CD4-positive, alpha-beta T cell treated with Interleukin-1 beta for 1 hour (primary cell): ENCODE measurements around the gene RALB.
"Not testable (repeated sequence)": the region's sequence is repeated elsewhere in the genome, so short reads cannot be mapped to it uniquely, and the experiment has no call there.

ENCODE experiments used
- DNase-seq, 2 donors: peaks; one replicate each; pipeline ENCODE4 v3.0.0-alpha.2; 2020 to 2022

The RALB gene

GRCh38 chr2:120318626-120319025 is 66.0 kb downstream of the RALB start:
- no peak for DNase-seq

DNA sequence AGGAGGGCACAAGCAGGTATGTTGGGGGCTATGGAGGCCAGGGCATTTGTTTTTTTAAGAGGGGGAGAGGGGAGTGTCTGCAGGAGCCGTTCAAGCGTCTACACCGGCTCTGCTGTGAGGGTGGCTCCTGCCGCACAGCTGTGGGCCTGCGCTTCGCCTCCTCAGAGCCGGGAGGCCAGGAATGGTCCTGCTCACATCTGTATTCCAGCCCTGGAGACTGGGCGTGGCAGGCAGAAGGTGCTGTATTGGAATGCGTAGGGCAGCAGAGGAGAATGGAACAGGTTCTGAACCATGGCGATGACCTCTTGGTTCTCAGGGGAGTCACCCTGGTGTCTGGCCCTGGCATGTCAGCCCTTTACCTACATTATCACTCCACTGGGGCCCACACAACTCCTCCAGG is 66.5 kb downstream of the RALB start:
- DNase-seq = no peak

DNA sequence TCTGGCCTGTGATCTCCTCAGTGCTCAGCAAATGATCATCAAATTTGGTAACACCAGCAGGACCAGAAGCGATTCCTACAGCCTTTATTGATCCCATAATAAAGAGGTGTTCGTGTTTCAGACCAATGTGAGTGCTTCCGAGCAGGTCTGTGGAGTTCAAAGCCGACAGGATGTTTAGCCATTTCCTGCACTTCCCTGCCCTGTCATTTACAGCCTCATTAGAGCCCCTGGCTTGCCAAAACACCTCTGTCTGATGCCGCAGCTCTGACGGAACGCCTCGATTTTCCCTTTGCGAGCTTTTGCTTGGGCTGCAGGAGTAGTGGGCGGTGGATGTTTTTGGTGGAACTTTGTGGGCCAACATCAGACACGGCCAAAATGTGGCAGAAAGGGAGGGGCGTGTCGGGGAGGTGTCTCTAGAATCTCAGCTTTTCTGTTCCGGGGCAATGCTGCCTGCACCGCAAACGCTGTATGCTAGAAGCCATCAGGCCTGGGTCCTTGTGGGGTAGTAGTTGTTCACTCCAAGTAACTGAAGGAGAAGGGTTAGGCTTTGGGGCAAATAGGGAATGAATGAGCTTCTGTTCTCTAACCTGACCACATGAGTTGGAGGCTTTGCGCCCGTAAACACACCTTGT is 67.2 kb downstream of the RALB start:
- DNase-seq = no peak

DNA sequence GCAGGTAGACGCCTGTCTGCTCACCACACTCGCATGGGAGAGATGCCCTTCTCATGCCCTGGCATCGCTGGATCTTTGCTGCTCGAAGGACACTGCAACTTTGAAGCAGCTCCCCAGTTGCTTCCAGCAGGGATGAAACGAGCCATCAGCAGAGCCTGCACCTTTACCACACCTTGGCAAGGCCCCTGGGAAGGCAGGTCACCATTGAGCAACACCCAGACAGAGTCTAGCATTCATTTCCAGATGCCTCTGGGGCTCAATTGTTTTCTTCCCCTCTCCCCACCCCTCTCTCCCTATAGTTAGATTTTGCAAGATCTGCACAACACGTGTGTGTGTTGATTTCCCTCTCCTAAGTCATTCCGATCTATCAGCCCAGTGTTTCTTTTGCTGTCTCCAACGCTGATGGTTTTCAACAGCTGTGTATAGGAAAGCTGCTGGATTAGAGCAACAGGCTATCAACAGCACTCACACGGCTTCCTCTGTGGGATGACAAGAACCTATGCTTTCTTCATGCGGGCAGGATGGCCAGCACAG is 67.7 kb downstream of the RALB start:
- DNase-seq = no peak

- DNase-seq = not testable (repeated sequence)
Measured at GRCh38 chr2:120320887-120321556, 68.4 kb downstream of the RALB start.

- no peak for DNase-seq
Measured at GRCh38 chr2:120321721-120322284, 69.2 kb downstream of the RALB start.

- no peak for DNase-seq
Measured at GRCh38 chr2:120322329-120322728, 69.7 kb downstream of the RALB start.

DNA sequence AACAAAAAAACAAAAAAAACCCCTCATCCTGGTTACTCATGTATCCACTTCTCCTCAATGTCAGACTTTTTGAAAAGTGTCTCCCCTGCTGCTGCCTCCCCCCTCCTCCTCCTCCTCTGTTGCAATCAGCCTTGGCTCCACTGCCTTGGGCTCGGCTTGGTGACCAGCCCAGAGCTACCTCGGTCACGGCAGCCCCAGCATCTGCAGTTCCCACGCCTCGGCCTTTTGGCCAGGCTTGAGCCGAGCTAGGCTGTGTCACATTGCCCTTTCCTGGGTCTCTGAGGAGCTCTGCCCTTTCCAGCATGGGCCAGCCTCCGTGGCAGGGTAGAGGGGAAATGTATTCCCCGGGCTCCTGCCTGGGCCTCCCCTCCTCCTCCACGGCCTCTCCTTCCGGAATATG is 70.6 kb downstream of the RALB start:
- DNase-seq = no peak

GRCh38 chr2:120323807-120324399 is 71.3 kb downstream of the RALB start:
- DNase-seq = no peak

- no peak for DNase-seq
Measured at GRCh38 chr2:120324933-120325332, 72.3 kb downstream of the RALB start.

DNA sequence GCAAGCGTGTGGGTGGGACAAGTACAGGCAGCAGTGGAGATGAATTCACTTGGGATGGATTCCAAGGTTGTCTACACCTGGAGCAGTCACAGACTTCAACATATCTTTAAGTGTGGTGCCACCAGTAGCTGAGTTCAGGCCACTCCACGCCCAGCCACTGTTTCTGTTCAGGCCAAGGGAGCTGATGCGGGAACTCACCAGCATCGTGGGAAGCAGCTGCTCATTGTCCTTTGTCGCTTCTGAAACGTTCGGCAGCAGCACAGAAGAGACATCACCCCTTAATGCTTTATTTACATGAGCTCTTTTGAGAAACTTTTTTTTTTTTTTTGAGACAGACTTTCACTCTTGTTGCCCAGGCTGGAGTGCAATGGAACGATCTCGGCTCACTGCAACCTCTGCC is 73.4 kb downstream of the RALB start:
- DNase-seq = no peak

DNA sequence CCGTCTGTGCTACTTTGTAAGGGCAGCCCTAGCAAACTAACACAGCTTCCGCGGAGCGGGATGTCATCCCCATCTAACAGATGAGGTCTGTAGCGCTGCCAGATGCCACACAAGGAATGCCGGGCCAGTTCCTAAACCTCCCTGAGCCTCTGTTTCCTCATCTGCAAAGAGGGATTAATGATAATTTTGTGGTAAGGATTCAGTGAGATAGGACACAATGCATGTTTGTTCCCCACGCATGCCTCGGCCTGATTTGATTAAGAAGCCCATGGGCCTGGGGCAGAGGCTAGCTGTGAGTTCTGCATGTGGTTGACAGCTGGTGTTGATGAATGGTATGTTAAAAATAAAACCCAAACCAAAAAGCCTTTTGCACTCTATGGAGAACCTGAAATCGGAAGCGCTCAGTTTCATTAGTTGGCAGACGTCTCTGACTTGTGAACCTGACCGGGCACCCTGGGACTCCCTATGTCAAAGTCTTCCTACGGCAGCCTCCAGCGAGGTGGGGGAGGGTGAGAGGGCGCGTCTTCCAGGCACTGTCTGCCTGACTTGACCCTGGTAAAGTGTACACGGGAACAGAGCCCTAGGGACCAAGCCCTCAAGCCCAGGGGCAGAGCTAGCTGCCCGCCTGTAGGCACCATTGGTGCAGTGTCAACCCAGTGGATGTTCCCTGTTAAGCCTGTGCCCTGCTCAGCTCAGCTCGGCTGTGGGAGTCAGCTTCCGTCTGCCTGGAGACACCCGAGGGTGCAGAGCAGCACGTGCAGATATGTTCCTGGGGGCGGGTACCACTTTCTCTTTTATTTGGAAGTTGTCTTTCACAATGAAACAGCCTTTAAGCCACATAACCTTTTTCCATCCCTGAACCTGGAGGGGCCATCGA is 78.5 kb downstream of the RALB start:
- DNase-seq = no peak

GRCh38 chr2:120331903-120332302 is 79.3 kb downstream of the RALB start:
- no peak for DNase-seq

DNA sequence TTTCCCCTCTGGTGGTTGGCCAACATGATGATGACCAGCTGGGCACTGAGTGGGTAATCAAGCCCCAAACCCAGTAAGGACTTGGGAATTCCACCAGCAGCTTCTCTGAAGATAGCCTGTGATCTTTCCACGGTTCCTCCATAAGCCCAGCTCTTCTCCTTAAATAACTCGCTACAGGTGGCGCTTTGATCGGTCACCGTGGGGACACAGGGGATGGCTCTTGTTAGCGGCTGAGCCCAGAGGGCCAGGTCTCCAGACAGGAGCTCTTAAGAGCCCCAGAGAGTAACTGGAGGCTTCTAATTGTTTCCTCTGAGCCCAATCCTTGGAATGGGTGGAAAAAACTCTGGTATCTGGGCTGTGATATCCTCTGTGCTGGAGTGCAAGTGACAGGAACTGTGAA is 79.7 kb downstream of the RALB start:
- no peak for DNase-seq

GRCh38 chr2:120334068-120334467 is 81.4 kb downstream of the RALB start:
- DNase-seq = no peak

GRCh38 chr2:120336749-120337148 is 84.1 kb downstream of the RALB start:
- DNase-seq = no peak

GRCh38 chr2:120338015-120338414 is 85.4 kb downstream of the RALB start:
- DNase-seq = no peak

DNA sequence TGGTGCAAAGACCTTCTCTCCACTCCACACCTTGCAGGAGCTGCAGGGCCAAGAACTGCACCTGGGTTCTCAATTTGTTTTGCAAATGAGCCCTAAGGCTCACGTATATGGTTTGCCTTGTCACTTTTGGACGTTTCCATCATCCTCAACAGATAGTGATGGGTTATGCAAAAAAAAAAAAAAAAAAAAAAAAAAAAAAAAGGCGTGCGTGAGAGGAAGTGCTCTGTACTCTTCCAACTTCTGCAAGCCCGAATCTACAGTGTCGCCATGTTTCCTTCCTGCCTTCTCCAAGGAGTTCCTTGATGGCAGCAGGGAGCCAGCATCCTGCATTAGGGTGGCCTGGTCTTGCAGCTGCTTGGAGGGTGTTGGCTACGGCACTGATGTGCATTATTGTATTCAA is 89.3 kb downstream of the RALB start:
- DNase-seq = no peak

- no peak for DNase-seq
Measured at GRCh38 chr2:120342446-120342845, 89.8 kb downstream of the RALB start.

DNA sequence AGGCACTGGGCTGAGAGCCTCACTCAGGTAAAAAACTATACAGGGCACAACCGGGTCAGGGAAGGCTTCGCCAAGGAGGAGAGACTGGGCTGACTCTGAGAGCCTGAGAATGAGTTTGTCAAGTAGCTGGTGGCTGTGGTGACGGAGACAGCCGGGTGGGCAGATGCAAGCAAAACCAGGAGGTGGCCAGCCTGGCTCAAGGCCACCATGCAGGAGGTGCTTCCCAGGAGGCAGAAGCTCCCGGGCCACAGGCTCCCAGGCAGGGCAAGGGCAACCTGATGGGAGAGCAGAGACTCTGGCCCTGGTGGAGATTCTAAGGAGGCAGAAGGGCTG is 90.4 kb downstream of the RALB start:
- DNase-seq = no peak

DNA sequence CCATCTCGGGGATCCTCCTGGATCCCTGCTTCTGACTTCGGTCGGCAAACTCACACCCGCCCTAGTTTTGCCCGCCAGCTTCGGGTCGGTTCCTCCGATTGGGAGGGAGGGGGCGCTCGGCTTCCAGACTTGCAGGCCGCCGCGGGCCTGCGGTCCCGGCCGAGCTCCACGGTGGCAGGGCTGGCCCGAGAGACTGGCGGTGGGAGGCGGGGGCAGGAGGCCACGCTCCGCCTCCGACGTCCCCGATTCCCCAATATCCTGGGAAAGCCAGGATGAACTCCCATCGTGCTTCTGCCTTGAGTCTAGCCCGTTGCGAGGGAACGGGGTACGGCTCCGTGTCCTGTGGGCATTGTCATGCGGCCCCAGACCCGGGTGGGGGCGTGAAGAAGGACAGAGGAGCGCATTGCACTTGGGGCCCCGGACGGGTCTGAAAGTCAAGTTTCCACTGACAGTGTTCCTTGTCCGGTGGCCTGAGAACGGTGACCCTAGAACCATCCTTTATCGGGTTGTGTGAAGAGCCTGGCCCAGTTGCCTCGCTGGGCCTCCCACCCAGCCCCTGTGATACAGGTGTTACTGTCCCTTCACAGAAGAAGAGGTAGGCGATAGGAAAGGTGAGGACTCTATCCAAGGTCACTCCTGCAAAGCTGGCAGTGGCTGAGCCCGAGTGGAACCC is 90.9 kb downstream of the RALB start:
- peak; percentile 38 to 53 for DNase-seq
